HG03280 (cell line): ENCODE data around the gene HSD11B1.
A peak's percentile ranks its signal among the peaks of the same experiment; 100 is the strongest.
"Not testable (repeated sequence)": the region's sequence is repeated elsewhere in the genome, so short reads cannot be mapped to it uniquely, and the experiment has no call there.

Experiments used
- ATAC-seq: cut with Tn5 transposase; IDR thresholded peaks from one replicate; pipeline ENCODE4 v1.9.1; 2021; ENCODE audit warnings: mild to moderate bottlenecking, moderate library complexity; ENCODE audit not compliant: unreplicated experiment

Gene HSD11B1

DNA sequence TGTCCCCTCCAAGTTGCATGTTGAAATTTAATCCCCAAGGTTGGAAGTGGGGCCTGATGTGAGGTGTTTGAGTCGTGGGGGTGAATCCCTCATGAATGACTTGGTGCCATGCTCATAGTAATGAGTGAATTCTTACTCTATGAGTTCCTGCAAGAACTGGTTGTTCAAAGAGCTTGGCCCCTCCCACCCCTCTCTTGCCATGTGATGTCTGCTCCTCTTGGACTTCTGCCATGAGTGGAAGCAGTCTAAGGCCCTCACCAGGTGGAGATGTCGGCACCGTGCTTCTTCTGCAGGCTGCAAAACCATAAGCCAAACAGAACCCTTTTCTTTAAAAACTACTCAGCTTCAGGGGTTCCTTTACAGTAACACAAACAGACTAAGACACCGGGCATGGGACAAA, 15.2 kb upstream of the HSD11B1 start:
- ATAC-seq = no peak

DNA sequence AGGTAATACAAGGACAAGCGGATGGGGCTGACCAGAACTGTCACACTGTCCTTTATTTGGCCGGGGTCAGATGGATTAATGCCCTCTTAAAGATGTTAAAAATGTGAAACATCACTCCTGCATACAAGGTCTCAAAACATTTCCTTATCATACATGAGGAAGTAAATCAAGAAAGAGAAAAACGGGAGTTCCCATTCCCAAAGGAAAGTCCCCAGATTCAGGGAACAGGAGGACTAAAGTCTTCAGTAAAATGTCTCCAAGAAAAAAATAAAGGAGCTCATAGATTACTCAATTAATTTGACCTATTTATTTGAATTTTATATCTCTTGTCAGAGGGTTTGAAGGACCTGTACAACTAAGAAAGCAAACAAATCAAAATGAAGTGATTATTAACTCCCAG, 13.4 kb upstream of the HSD11B1 start:
- no peak for ATAC-seq

DNA sequence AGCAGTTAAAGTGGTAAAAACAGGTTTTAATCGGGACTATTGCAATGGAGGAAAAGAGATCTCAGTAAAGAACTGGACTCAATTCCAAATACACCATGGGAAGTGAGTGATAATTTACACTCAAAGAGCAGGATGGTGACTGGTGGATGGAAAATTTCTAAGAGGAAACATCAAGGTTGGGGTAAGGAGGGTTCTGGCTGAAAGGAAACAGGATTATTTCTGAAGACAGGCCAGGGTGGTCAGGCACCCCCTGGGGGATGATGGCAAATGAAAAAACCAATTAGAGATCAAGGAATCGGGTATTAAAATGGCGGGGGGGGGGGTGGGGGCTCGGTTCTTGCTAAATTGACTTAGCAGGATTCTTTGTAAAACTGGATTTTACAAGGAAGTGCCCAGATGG, 12.3 kb upstream of the HSD11B1 start:
- no peak for ATAC-seq

DNA sequence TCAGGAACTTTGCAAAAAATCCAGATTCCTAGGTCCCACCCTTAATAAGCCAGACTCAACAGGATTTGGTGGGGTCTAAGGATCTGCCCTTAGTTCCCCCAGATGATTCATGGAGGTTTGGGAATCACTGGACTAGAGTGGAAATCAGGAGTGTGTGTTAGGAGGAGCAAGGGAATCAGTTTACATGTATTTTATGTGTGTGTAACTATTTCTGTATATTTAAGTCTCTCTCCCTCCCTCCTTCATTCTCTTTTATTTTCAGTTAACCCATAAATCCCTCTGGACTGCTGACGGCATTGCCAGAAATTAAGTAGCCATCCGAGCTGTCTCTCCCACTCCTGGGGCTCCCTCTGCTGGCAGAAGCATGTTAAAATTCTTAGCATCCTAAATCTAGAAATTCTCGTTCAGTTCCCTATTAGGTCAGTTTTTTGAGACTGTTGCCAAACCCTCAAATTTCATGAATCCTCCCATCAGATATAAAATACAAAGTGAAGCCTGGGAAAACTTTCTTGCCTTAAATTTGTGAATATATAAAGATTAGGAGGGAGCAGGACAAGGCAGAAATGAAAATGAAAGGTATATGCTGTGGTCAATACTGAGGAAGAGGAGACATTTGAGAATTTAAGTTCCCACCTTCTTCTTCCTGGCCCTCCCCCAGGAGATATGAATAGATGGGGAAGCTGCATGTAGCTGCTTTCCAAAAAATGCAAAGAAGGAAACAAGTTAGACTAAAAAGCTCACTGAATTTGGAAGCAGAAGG, 11.7 kb upstream of the HSD11B1 start:
- peak; percentile 75 for ATAC-seq

DNA sequence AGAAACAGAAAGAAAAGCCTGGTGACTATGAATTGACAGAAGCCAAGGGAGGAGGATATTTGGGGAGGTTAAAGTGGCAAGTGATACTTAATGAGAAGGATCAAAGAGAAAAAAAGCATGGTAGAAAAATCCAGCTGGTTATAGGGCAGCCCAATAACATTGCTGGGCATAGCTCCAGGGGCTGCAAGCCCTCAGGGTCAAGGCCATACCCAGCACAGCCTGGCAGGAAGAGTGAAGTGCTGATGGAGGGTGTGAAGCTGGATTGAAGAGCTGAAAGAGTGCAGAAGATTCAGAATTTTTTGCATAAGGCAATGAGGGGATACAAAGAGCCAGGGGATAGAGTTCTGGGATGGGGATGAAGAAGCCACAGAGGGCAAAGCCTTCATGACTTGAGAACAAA, 8.0 kb upstream of the HSD11B1 start:
- ATAC-seq = no peak

DNA sequence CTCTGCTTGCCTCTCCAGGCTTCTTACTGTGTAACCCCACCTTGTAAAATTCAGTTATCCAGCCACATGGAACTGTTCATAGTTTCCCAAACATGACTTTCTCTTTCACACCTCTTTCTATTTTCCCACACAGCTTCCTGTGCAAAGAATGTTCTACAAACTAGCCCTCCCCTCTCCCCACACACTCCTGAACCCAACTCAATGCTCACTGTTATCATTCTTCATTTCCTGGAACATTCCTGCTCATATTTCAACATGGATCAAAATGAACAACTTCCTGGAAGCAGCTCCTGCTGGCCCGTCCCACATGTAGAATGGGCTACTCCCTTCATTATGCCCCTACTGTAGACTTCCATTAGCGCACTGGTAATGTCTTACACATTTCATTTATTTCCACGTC, 7.5 kb upstream of the HSD11B1 start:
- ATAC-seq = no peak

DNA sequence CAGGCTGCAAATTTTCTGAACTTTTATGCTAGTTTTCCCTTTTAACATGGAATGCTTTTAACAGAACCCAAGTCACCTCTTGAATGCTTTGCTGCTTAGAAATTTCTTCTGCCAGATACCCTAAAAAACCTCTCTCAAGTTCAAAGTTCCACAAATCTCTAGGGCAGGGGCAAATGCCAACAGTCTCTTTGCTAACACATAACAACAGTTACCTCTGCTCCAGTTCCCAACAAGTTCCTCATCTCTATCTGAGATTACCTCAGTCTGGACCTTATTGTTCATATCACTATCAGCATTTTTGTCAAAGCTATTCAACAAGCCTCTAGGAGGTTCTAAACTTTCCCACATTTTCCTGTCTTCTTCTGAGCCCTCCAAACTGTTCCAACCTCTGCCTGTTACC, 4.0 kb upstream of the HSD11B1 start:
- ATAC-seq = not testable (repeated sequence)

DNA sequence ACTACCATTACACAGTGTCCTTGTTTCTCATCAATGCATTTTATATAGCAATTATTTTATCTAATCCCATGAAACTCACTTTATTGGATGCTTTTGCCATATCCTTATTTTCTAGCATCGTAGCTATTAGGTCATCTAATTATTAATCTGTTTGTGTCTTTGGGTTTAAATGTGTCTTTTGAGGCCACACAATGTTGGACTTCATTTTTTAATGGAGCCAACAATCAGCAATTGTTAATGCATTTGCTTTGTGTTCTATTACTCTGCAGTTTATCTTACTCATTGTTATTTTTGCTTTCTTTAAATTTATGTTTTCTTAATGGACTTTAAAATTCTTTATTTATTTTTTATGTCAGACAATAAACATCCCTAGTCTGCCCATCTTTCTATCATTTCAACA, 1.8 kb upstream of the HSD11B1 start:
- ATAC-seq = no peak

DNA sequence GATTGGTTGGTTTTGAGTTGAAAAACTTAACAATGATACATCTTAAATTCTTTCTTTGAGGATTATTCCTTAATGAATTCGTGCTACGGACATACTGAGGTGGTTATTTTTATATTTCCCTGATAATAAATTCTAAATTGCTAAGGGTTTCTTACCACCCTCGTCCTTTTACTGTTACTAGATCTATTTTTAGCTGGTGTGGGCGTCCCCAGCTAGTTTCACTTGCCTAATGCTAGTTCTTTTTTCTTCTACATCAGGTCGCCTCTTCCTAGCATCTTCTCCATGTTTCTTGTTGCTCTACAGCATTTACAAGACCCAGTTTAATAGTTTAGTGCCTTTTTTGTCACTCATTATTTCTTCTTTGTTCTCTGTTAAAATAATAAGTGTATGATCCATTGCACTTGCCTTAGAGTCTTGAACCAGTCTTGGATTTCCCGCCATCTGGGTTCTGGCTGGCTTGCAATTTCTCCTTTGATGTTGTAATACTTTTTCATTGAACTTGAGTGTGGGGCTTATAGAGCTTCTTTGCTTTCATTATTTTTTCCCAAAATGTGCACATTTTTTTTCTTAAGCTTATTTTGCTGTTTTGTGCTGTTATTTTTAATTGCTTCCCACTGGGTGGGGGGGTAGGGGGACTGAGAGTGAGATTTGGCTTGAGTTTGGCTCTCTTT, 677 bp upstream of the HSD11B1 start:
- no peak for ATAC-seq

DNA sequence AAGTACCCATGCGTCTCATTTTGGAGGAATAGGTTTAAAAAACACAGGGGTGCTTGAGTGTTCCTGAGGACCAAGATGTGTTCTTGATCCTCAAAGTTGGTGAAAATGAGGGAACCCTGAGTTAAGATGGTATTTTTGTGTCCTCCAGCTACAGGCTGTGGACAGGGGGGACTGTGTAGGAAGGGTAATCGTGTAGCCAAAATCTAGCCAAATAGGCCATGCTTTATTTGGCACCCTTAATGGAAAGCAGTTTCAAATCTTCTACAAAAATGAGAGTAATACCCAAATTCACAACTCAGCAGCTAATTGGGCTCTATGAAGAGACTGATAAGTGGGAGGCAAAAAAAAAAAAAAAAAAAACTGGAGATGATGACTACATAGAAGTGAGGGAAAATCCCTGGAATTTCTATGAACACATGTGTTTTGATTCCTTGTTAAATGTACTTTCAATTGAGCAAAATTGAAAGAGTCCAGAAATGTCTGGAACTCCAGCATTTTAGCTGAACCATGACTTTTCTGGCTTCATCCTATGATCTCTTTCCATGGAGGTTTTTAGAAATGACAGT, 470 bp downstream of the HSD11B1 start:
- no peak for ATAC-seq

DNA sequence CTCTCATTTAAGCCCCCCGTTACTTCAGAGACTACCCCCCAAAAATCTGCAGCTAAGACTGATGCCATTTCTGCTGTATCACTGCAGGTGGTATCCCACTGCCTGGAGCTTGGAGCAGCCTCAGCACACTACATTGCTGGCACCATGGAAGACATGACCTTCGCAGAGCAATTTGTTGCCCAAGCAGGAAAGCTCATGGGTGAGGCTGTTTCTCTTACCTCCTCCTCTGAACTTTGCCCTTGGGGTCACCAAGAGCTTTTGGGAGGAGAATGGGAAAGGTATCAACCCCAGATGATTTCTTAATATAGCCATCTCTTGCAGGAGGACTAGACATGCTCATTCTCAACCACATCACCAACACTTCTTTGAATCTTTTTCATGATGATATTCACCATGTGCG, 2.0 kb downstream of the HSD11B1 start:
- ATAC-seq = no peak

DNA sequence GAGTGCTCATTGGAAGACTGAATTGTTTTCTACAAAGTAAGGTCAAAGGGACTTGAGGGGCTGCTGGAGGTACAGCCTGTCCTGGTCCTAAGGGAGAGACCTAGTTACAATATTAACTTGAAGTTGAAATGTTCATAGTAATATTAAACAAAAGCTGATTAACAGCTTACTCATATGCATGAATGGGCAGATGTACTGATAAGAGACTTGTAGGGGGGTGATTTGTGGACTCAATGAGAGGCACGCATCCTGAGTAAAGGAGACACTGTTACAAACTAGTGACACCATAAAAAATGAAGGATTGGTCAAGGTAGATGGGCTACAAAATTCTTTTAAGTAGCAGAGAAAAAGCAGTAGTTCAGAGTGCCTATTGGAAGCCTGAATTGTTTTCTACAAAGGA, 2.7 kb downstream of the HSD11B1 start:
- no peak for ATAC-seq

DNA sequence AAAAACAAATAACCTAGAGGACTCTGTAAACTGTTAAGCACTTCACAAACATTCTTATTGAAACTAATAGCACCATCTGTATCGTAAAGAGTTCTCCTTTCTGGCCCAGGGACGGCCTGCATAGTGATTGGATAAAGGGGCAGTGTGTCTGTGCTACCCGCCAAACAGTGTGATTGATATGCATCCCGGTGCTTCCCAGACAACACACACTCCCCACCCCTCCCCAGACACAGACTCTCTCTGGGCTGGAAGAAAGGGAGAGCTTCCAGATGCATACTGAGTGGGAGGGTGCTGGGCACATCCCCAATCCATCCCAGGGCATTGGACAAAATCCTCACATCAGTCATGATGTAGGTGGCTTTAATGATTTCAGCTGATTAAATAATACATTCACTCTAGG, 3.7 kb downstream of the HSD11B1 start:
- no peak for ATAC-seq

DNA sequence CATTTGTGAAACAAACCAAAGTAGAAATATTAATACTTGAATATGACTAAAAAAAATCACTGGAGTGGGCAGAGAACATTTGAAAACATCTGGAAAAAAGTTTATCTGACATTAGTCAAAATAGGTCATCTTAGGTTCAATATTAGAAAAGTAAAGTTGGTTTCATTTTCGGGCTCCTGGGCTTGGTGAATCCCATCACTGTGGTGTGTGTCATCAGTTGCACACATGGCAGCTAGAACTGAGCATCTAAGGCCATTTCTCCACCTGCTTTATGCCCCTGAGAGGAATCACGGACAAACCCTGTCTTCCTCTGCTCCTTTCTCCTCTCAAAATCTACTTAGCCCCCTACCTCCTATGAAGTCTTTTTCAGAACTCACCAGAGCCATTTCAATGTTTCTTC, 5.4 kb downstream of the HSD11B1 start:
- no peak for ATAC-seq

DNA sequence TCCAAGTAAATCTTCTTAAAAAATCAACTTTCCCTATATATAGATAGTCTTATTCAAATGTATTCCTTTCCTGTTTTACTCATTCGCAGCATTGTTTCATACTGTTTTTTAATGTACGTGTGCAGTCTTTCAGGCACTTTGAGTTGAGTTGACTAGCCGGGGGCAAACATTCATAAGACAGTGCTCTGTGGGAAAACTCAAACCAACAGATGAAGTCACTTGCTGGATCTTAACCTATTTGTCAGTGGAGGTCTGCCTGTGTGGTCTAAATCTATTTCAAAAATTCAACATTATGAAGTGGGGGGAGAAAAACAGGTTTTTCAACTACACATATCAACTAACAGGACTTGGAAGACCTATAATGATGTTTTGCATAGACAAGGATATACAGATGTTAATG, 6.2 kb downstream of the HSD11B1 start:
- ATAC-seq = no peak

DNA sequence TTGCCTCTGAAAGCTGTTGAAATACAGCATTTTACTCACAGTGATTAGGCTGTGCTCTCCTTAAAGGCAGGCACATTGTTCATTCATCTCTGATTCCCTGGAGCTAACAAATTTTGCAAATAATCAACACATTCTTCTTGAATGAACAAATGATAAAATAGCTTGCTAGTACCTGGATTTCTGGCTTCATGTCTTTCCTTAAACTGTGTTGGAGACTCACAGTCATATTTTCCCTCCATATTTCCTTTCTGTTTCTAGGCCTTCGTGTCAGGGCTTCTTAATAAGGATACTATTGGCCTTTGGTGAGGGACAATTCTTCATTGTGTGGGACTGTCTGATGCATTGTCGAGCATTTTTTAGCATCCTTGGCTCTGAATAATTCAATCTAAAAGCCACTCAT, 9.7 kb downstream of the HSD11B1 start:
- ATAC-seq = no peak

DNA sequence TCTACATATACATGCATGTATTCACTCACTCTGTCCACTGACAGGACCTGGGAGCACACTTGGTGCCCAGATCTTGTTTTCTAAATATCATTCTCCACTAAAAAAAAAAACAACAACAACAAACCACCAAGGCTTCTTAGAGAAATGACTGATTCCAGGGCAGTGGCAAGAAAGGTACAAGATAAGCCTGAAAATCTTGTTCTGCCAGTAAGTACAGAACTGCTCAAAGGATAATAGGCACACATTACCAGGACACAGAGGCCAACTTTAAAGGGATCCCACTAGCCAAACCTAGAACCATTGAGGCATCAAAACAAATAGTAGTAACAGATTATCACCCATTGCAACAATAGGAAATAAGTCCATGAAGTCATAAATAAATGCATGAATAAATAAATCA, 10.7 kb downstream of the HSD11B1 start:
- ATAC-seq = no peak

DNA sequence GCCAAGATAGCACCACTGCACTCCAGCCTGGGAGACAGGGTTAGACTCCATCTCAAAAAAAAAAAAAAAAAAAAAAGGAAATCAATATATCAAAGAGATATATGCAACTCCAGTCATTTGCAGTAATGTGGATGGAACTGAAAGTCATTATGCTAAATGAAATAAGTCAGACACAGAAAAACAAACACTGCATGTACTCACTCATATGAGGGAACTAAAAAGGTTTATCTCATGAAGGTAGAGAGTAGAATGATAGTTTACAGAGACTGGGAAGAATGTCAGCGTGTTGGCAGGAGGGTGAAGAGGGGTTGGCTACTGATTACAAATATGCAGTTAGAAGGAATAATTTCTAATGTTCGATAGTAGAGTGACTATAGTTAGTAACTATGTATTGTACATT, 13.2 kb downstream of the HSD11B1 start:
- ATAC-seq = no peak

DNA sequence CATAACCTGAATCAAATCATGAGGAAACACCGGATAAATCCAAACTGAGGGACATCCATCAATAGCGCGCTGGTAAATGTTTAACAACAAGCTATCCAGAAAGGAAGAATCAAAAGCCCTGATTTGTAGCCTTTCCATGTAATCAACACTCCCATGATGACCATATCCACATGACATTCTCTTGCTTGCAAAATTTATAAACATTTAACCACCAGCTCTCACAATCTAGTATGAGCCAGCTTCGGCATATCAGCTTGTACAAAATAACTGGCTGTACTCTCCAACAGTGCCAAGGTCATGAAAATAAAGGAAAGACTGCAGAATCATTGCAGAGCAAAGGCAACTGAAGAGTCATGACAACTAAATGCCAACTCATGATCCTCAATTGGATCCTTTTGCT, 15.7 kb downstream of the HSD11B1 start:
- ATAC-seq = no peak

DNA sequence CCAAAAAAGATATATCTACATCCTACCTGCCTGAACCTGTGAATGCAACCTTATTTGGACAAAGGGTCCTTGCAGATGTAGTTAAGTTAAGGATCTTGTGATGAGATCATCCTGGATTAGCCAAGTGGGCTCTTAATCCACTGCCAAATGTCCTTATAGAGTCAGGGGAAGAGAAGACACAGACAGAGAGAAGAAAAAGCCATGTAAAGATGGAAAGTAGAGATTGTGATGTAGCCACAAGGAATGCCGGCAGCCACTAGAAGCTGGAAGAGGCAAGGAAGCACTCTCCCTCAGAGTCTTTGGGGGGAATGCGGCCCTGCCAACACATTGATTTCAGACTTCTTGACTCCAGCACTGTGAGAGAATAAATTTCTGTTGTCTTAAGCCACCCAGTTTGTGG, 16.2 kb downstream of the HSD11B1 start:
- no peak for ATAC-seq

DNA sequence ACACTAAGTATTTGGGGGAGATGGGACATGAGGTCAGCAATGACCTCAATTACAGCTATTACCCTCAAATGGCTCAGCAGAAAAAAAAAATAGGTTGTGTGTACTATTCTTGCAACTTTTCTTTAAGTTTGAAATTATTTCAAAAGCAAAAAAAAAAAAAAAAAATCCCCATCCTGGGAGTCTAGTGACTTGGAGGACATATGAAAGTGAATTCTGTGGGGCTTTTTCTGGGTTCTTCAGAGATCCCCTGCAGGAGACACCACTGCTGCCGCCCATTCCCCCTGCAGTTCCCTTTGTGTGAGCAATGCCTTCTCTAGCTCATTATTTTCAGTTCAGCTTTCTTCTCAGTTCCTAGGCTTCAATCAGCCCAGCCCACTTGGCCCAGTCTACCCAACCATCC, 16.7 kb downstream of the HSD11B1 start:
- no peak for ATAC-seq

DNA sequence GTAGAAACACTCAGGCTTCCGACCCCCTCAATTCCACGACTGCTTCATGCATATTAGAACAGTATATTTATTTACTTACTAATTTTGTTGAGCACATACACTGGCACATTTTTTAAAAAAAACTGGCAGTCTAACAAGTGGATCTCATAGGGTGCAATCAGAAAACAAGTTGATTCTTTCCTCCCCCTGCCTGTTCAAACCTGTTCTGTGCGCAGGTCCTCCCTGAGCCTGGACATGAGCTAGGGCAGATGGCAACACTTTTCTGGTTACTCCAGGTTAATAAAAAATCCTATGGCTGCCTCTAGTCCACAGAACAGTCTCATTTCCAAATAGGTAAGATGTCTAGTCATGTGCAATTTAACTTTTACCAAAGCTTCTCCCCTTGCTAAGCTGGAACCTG, 18.6 kb downstream of the HSD11B1 start:
- ATAC-seq = no peak
